HepG2 (cell line): ENCODE measurements around the gene ARHGEF1. TPM values are rescaled to one million over a fixed set of nuclear protein-coding genes. Genes with fewer than 3 reads are reported as not detected.
A peak's percentile ranks its signal among the peaks of the same experiment; 100 is the strongest.

Experiments used
- ATAC-seq: fragments of 200-7000 bp; cut with Tn5 transposase; 3 replicates; pipeline ENCODE4 v1.9.1; 2020; ENCODE audit warnings: mild to moderate bottlenecking, moderate library complexity
- BruUV-seq: library from RNA; stranded (reverse); fragments of 400-500 nt; replicated peaks from 2 replicates; lab custom pipeline; 2021; lab: Mats Ljungman, UMichigan
- CTCF ChIA-PET: fragments of 300-600 bp; formaldehyde crosslinking; extraction: SDS; loops from one replicate; lab custom pipeline; 2021; ENCODE audit warnings: low total read pairs, inconsistent platforms, low intra/inter-chr PET ratio; lab: Yijun Ruan, JAX
- POLR2A ChIA-PET: fragments of 350-600 bp; sonication (Branson Sonifier 250); formaldehyde crosslinking; loops from one replicate; lab custom pipeline; 2020; ENCODE audit warnings: antibody characterized with exemption, inconsistent platforms; lab: Yijun Ruan, JAX
- DNase-seq: peaks from one replicate; pipeline ENCODE4 v3.0.0-alpha.2; 2015; ENCODE audit warnings: low spot score
- FAIRE-seq: peaks from 3 replicates; lab custom pipeline; 2011; peaks lifted over from hg19 to GRCh38; lab: Jason Lieb, UNC
- H2AFZ ChIP-seq: one replicate; pipeline ENCODE4 v1.6.1; 2011; ENCODE audit warnings: low read length, inconsistent platforms
- H3K27ac ChIP-seq: fragments of 300-600 bp; 3 replicates; pipeline ENCODE4 v1.8.0; 2011; ENCODE audit warnings: mixed run types, mild to moderate bottlenecking, mixed read lengths, low read length, inconsistent platforms; ENCODE audit not compliant: insufficient read depth; ENCODE audit errors: extremely low read length
- H3K27me3 ChIP-seq, 2 experiments: fragments of 200-600 bp in 1 of 2; 2 replicates in 1 of 2; 3 replicates in 1 of 2; pipeline versions ENCODE4 v1.6.0 to v1.8.0; 2011; ENCODE audit warnings: low read length in 2 of 2, mild to moderate bottlenecking in 2 of 2, moderate library complexity in 2 of 2, inconsistent platforms in 1 of 2; ENCODE audit not compliant: insufficient read depth in 2 of 2, control insufficient read depth in 1 of 2
- H3K36me3 ChIP-seq, 2 experiments: fragments of 200-600 bp in 1 of 2; replicated peaks in 1 of 2; 2 replicates in 1 of 2; 3 replicates in 1 of 2; pipeline versions ENCODE4 v1.5.1 to v1.8.0; 2011; ENCODE audit warnings: low read length in 2 of 2, inconsistent platforms in 1 of 2; ENCODE audit not compliant: insufficient read depth in 2 of 2, control insufficient read depth in 1 of 2
- H3K4me1 ChIP-seq: 2 replicates; pipeline ENCODE4 v1.5.1; 2012; ENCODE audit warnings: low read length, inconsistent platforms; ENCODE audit not compliant: insufficient read depth
- H3K4me2 ChIP-seq: 2 replicates; pipeline ENCODE4 v1.6.0; 2011; ENCODE audit warnings: low read depth, low read length, inconsistent platforms
- H3K4me3 ChIP-seq, 3 experiments: fragments of 200-600 bp in 1 of 3; sonication (generic), shearing (Covaris generic) in 1 of 3; replicated peaks in 1 of 3; 2 replicates each; pipeline ENCODE4 v1.5.1; 2011 to 2016; ENCODE audit warnings: low read length in 3 of 3, inconsistent platforms in 2 of 3, low read depth in 2 of 3, mild to moderate bottlenecking in 2 of 3, control low read depth in 1 of 3, mixed read lengths in 1 of 3; ENCODE audit not compliant: insufficient read depth in 1 of 3
- H3K79me2 ChIP-seq: one replicate; pipeline ENCODE4 v1.6.1; 2011; ENCODE audit warnings: low read length, inconsistent platforms; ENCODE audit not compliant: insufficient read depth
- H3K9ac ChIP-seq: 2 replicates; pipeline ENCODE4 v1.6.0; 2011; ENCODE audit warnings: mild to moderate bottlenecking, low read depth, low read length, inconsistent platforms; ENCODE audit not compliant: insufficient read depth
- H3K9me3 ChIP-seq: 2 replicates; pipeline ENCODE4 v1.5.1; 2012; ENCODE audit warnings: mild to moderate bottlenecking, low read length
- H4K20me1 ChIP-seq: 2 replicates; pipeline ENCODE4 v1.6.0; 2011; ENCODE audit warnings: inconsistent platforms, mild to moderate bottlenecking, low read length, moderate library complexity; ENCODE audit not compliant: insufficient read depth
- BCL6 ChIP-seq: IDR thresholded peaks from 2 replicates; pipeline ENCODE4 v1.6.1; 2016; ENCODE audit warnings: missing genetic modification reagents, missing compliant biosample characterization
- CBX5 ChIP-seq: sonication (generic); formaldehyde crosslinking; IDR thresholded peaks from 2 replicates; pipeline ENCODE4 v1.4.0; 2020; ENCODE audit warnings: missing genetic modification reagents, borderline replicate concordance
- DNMT3B ChIP-seq: conservative IDR thresholded peaks from 2 replicates; pipeline ENCODE4 v1.6.1; 2016; ENCODE audit warnings: missing biosample characterization, control low read depth
- ELF1 ChIP-seq: sonication (generic); formaldehyde crosslinking; IDR thresholded peaks from 2 replicates; pipeline ENCODE4 v1.4.0; 2020; ENCODE audit warnings: missing genetic modification reagents
- HIVEP1 ChIP-seq: sonication (generic); formaldehyde crosslinking; IDR thresholded peaks from 2 replicates; pipeline ENCODE4 v1.4.0; 2020; ENCODE audit warnings: mild to moderate bottlenecking, missing genetic modification reagents
- NCOR1 ChIP-seq: fragments of 200-600 bp; sonication (generic); IDR thresholded peaks from 2 replicates; pipeline ENCODE4 v1.7.0; 2017; ENCODE audit warnings: antibody characterized with exemption, low read length, borderline replicate concordance
- NFIC ChIP-seq: IDR thresholded peaks from 2 replicates; pipeline ENCODE4 v1.6.1; 2012; ENCODE audit warnings: mild to moderate bottlenecking, low read length, inconsistent platforms
- ONECUT2 ChIP-seq: sonication (generic); formaldehyde crosslinking; IDR thresholded peaks from 2 replicates; pipeline ENCODE4 v1.4.0; 2020; ENCODE audit warnings: missing genetic modification reagents
- PATZ1 ChIP-seq: sonication (generic); formaldehyde crosslinking; IDR thresholded peaks from 2 replicates; pipeline ENCODE4 v1.4.0; 2020; ENCODE audit warnings: missing genetic modification reagents
- POLR2A ChIP-seq, 2 experiments: IDR thresholded peaks; 2 replicates each; pipeline ENCODE4 v1.6.1; 2011; ENCODE audit warnings: low read depth in 2 of 2, low read length in 2 of 2, mild to moderate bottlenecking in 1 of 2, moderate library complexity in 1 of 2; ENCODE audit not compliant: insufficient read depth in 1 of 2
- RNF2 ChIP-seq: fragments of 450-650 bp; conservative IDR thresholded peaks from 2 replicates; pipeline ENCODE4 v1.6.1; 2016; ENCODE audit warnings: low read depth
- RXRA ChIP-seq: sonication (generic); formaldehyde crosslinking; IDR thresholded peaks from 2 replicates; pipeline ENCODE4 v1.5.1; 2020; ENCODE audit warnings: missing genetic modification reagents
- SAP130 ChIP-seq: IDR thresholded peaks from 2 replicates; pipeline ENCODE4 v1.6.1; 2016; ENCODE audit warnings: low read depth
- SMARCE1 ChIP-seq: fragments of 450-650 bp; IDR thresholded peaks from 2 replicates; pipeline ENCODE4 v1.6.1; 2017; ENCODE audit warnings: borderline replicate concordance
- STAG1 ChIP-seq: sonication (generic); formaldehyde crosslinking; IDR thresholded peaks from 2 replicates; pipeline ENCODE4 v1.4.0; 2020; ENCODE audit warnings: missing genetic modification reagents
- TCF7L2 ChIP-seq: IDR thresholded peaks from 2 replicates; pipeline ENCODE4 v1.6.1; 2011; ENCODE audit warnings: mild to moderate bottlenecking, low read depth, low read length, moderate library complexity
- ZBTB3 ChIP-seq: sonication (generic); formaldehyde crosslinking; IDR thresholded peaks from 2 replicates; pipeline ENCODE4 v1.4.0; 2020; ENCODE audit warnings: low read depth, mild to moderate bottlenecking, moderate library complexity, missing genetic modification reagents, borderline replicate concordance
- ZFP37 ChIP-seq: sonication (generic); formaldehyde crosslinking; IDR thresholded peaks from 2 replicates; pipeline ENCODE4 v1.4.0; 2020; ENCODE audit warnings: missing genetic modification reagents, borderline replicate concordance
- ZMYM4 ChIP-seq: sonication (generic); formaldehyde crosslinking; IDR thresholded peaks from 2 replicates; pipeline ENCODE4 v1.8.1; 2023; ENCODE audit warnings: mild to moderate bottlenecking, missing genetic modification reagents
- ZNF292 ChIP-seq: sonication (generic); formaldehyde crosslinking; IDR thresholded peaks from 2 replicates; pipeline ENCODE4 v1.8.1; 2022; ENCODE audit warnings: mild to moderate bottlenecking, low read depth, missing genetic modification reagents, borderline replicate concordance
- ZNF432 ChIP-seq: sonication (generic); formaldehyde crosslinking; IDR thresholded peaks from 2 replicates; pipeline ENCODE4 v1.5.0; 2020; ENCODE audit warnings: missing genetic modification reagents, mild to moderate bottlenecking, borderline replicate concordance
- ZNF572 ChIP-seq: sonication (generic); formaldehyde crosslinking; IDR thresholded peaks from 2 replicates; pipeline ENCODE4 v1.5.1; 2020; ENCODE audit warnings: mild to moderate bottlenecking, missing genetic modification reagents
- ZNF792 ChIP-seq: IDR thresholded peaks from 2 replicates; pipeline ENCODE4 v1.6.1; 2016
- ZSCAN25 ChIP-seq: sonication (generic); formaldehyde crosslinking; IDR thresholded peaks from 2 replicates; pipeline ENCODE4 v1.8.0; 2022; ENCODE audit warnings: mild to moderate bottlenecking, missing genetic modification reagents
- WGBS: methylation state at CpG from one replicate; pipeline ENCODE4 v1.1.6; 2017; ENCODE audit warnings: low lambda C conversion rate; 5-methylcytosine and 5-hydroxymethylcytosine counted together
- in situ Hi-C: cut with HindIII; loops from 2 replicates; pipeline ENCODE4 v1.10.0; 2017; ENCODE audit warnings: low pct_unique_long_range_greater_than_20kb; ENCODE audit not compliant: extremely low pct_ligation_motif_present
- intact Hi-C: fragments of 100-400 bp; cut with micrococcal nuclease; formaldehyde crosslinking; loops from one replicate; pipeline ENCODE4 v1.10.0; 2022; ENCODE audit not compliant: unreplicated experiment
- polyA plus RNA-seq, 8 experiments: library from polyadenylated mRNA; depleted of rRNA in 3 of 8; stranded (reverse) in 7 of 8; unstranded in 1 of 8; fragments of >200 nt; fragmentation: Illumina TruSeq in 4 of 8; extraction: Trizol in 4 of 8; gene quantifications; 2 replicates each; pipeline versions ENCODE4 v1.2.1 to v1.2.3, GENCODE V29; 2011 to 2016; ENCODE audit warnings: low read depth in 4 of 8, missing spikeins in 1 of 8, mixed read lengths in 1 of 8; ENCODE audit not compliant: insufficient read depth in 1 of 8
- total RNA-seq, 5 experiments: library from RNA; depleted of rRNA; stranded (reverse); fragments of >200 nt; fragmentation: Illumina TruSeq; extraction: Trizol; gene quantifications; 2 replicates each; pipeline ENCODE4 v1.2.3, GENCODE V29; 2016; ENCODE audit warnings: low read depth in 1 of 5

ARHGEF1 gene
- total and polyA plus RNA-seq, 2 of the 13 experiments (the other 11 are each of a cell fraction or from before 2014, with no cell fraction given) = 33.7 to 34.7 TPM

GRCh38 chr19:41859213-41859617 lies 23.8 kb upstream of the ARHGEF1 start (continued):
- TF ChIP-seq STAG1 = peak; percentile 41; the same call in 1 of the 2 replicates
- no peak for TF ChIP-seq DNMT3B (CRISPR knock-in tag)
- TF ChIP-seq ZNF792 (CRISPR knock-in tag) = no peak
- no peak for TF ChIP-seq RNF2
- TF ChIP-seq ZBTB3 = no peak
- no peak for TF ChIP-seq ZSCAN25 (CRISPR knock-in tag)
- 0 out of 2 replicates have a peak, but pooled peaks have one; percentile 18 for TF ChIP-seq ZNF292
- TF ChIP-seq NCOR1 = no peak
- TF ChIP-seq CBX5 (CRISPR knock-in tag) = no peak
- no peak for TF ChIP-seq NFIC
- TF ChIP-seq SMARCE1 = no peak
- no peak for TF ChIP-seq ZNF432 (CRISPR knock-in tag)
- no peak for TF ChIP-seq TCF7L2
- TF ChIP-seq ELF1 = no peak
- TF ChIP-seq POLR2A (IDR thresholded peaks at IDR 0.05; ENCODE audit: insufficient read depth in 1 of 2, low read depth in 2 of 2, low read length in 2 of 2) = peak in 1 of 2 experiments; percentile 45; a peak in 1 of 4 replicates
- no peak for TF ChIP-seq SAP130 (CRISPR knock-in tag)

- H3K79me2 ChIP-seq = peaks cover 47% of the 10 kb centered on the region
- TF ChIP-seq ZFP37 (CRISPR knock-in tag) (peak; percentile 62; the same call in 1 of the 2 replicates), HIVEP1 (CRISPR knock-in tag) (peak; percentile 59; the same call in 1 of the 2 replicates), RXRA (peak; percentile 80), ZNF572 (CRISPR knock-in tag) (0 out of 2 replicates have a peak, but pooled peaks have one; percentile 61), PATZ1 (peak; percentile 78), TCF7L2 (no peak), ZMYM4 (peak; percentile 64), BCL6 (CRISPR knock-in tag) (0 out of 2 replicates have a peak, but pooled peaks have one; percentile 14), ONECUT2 (CRISPR knock-in tag) (no peak)
These were observed 23.2 kb upstream of the ARHGEF1 start, which contains the start of gene RPS19 for GRCh38 chr19:41859618-41860418. Gene RPS19 (plus strand): TSS chr19:41860255. CDS start chr19:41860775, 520 bp downstream.

More at GRCh38 chr19:41859618-41860418, 23.2 kb upstream of the ARHGEF1 start, which contains the start of gene RPS19:
- peaks cover 0 to 6% of the 10 kb centered on the region in 2 experiments; a peak in 2 of 5 replicates for H3K27me3 ChIP-seq
- H4K20me1 ChIP-seq = peaks cover 40% of the 10 kb centered on the region
- TSS peak; percentile 97 for BruUV-seq
- ChIA-PET POLR2A (interaction anchor here (0.6 to 3.6 kb wide), 19 partner anchors 9 to 1511 kb away, joined by 3 to 72 read pairs (median 4); partner anchors contain the start of genes C19orf47, CEACAM1, DMAC2 and HNRNPUL1), CTCF (no interaction called here)
- peaks cover 20 to 41% of the 10 kb centered on the region in 2 experiments for H3K36me3 ChIP-seq
- ATAC-seq (peak; percentile 90), FAIRE-seq (peak; percentile 99), DNase-seq (peak; percentile 97)
- H3K4me1 ChIP-seq = peaks cover 44% of the 10 kb centered on the region
- intact Hi-C loops = no loop called here
- peak within 1 kb of the TSS; percentile 87 for H3K4me2 ChIP-seq
- no peaks in the 10 kb centered on the region for H3K9me3 ChIP-seq
- in situ Hi-C loops = no loop called here
- no peak within 1 kb of the TSS for H2AFZ ChIP-seq
- H3K9ac ChIP-seq = peak within 1 kb of the TSS; percentile 99
- peak within 1 kb of the TSS; percentile 84 for H3K27ac ChIP-seq
- H3K4me3 ChIP-seq = peak within 1 kb of the TSS; percentile 85 to 99 (median 95)
- WGBS = under 1% methylated on average over 42 of the region's 76 CpGs
